GM21619 (cell line): ENCODE measurements around the gene SLC7A5.

Experiments used
- ATAC-seq: cut with Tn5 transposase; IDR thresholded peaks from one replicate; pipeline ENCODE4 v1.9.1; 2021; ENCODE audit not compliant: unreplicated experiment

Gene SLC7A5

GRCh38 chr16:87846705-87847466 is 22.4 kb downstream of the SLC7A5 start:
- no peak for ATAC-seq

GRCh38 chr16:87845807-87846619 is 23.3 kb downstream of the SLC7A5 start:
- no peak for ATAC-seq

- ATAC-seq, result no peak
Measured at GRCh38 chr16:87845213-87845612, 24.1 kb downstream of the SLC7A5 start.

- ATAC-seq, result no peak
Measured at GRCh38 chr16:87844809-87845208, 24.5 kb downstream of the SLC7A5 start.

DNA sequence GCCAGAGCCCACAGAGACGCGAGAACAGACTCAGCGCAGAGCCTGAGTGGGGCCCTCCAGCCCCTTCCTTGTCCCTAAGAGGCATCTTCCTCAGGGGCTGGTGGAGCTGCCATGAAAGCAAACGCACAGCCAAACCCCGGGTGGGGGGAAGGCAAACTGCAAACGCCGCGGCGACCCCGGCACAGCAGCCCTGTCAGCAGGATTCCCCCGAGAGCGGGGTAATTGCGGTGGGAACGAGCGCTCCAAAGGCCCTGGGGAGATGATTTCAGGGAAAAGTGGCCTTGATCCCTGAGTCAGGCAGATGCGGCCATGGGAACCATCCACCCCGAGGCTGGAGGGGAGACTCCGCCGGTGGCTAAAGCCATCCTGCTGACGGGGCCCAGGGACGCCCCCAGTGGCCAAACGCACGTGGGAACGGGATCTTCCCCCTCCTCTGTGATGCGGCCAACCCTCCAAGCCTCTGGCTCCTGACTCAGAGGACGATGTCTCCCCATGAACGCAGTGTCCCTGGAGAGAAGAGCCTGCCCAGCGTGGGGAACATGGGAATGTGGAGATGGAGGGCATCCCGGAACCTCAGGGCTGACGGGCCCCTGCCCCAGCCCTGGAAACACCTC is 25.1 kb downstream of the SLC7A5 start:
- ATAC-seq, result no peak

- ATAC-seq, result no peak
Measured at GRCh38 chr16:87843678-87844105, 25.6 kb downstream of the SLC7A5 start.

- no peak for ATAC-seq
Measured at GRCh38 chr16:87842209-87842869, 27.0 kb downstream of the SLC7A5 start.

GRCh38 chr16:87841340-87842208 is 27.7 kb downstream of the SLC7A5 start:
- no peak for ATAC-seq

DNA sequence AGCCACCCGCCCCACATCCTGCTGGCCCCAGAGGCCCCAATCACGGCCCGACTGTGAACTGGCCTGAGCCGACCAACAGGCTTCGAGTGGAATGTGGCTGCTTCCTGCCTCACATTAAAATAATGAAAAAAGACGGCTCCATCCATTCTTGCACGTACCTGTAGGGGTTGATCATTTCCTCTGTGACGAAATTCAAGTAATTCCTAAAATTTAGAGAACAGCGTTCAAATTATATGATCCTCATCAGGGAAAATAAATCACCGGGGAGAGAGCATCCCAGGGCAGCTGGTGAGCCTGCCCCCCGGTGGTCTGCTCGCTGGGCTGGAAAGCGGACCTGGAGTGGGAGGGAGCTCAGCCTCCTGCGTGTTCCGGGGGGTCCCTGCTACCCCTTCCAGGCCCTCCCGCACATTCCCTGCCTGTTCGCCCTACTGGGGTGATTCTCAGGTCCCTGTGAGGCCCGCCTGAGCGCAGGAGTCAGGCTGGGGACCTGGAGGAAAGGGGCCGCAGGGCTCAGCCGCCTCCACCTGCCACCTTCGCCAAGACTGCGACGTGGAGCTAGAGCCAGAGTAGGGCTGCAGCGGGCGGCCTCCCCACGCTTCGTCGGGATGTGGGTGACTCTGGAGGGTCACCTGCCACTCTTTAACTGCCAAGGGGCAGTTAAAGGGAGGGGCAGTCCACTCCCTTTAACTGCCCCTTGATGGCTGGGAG is 28.9 kb downstream of the SLC7A5 start:
- no peak for ATAC-seq

- ATAC-seq, result no peak
Measured at GRCh38 chr16:87839542-87840270, 29.6 kb downstream of the SLC7A5 start.

GRCh38 chr16:87838643-87839541 is 30.4 kb downstream of the SLC7A5 start:
- no peak for ATAC-seq

- no peak for ATAC-seq
Measured at GRCh38 chr16:87837627-87838289, 31.5 kb downstream of the SLC7A5 start.

DNA sequence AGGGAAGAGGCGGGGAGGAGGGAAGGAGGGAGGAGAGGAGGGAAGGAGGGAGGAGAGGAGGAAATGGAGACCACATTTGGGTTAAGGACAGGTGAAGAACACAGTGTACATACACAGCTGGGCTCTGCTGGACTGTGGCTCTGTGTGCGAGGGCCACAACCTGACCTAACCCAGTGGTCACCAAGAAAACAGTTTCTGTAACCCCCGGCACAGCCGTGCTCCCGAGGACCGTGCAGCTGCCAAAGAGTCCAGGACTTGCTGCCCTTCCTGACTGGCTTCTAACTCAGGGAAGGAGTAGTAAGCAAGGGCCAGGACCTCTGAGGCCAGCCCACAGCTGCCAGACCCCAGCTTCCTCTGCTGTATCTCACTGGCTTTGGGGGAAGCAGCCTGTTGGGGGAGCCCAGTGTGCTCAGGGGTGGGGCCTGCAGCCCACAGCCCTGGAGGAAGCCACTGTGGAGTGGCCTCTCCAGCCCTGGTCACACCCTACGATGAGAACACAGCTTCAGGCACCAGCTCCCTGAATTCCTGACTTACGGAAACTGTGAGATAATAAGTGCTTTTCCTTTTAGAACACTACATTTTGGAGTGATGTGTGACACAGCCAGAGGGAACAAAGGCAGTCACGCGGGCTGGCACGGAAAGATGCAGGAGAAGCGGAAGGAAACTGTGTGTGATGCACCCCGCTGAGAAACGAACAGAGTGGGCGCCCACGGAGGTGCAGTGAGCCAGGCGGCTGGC is 32.3 kb downstream of the SLC7A5 start:
- ATAC-seq, result no peak

DNA sequence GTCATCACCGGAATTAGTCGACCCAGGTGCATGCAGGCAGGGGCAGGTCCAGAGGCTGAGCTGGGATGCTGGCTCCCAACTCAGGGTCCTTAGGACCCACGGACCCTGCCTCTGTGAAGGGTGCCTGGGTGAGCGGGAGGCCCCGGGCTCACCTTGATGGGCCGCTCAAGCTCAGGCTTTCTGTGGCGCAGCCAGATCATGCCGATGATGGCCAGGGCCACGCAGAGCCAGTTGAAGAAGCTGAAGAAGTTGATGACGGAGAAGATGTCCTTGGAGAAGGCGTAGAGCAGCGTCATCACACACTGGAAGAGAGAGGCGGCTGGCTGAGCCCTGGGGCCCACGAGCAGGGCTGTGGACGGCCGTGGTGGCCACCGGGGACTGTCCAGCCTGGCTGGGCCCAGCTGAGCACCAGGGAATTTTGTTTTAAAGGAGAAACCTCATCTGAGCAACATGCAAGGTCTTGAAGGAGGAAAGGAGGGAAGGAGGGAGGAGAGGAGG is 32.9 kb downstream of the SLC7A5 start:
- no peak for ATAC-seq

DNA sequence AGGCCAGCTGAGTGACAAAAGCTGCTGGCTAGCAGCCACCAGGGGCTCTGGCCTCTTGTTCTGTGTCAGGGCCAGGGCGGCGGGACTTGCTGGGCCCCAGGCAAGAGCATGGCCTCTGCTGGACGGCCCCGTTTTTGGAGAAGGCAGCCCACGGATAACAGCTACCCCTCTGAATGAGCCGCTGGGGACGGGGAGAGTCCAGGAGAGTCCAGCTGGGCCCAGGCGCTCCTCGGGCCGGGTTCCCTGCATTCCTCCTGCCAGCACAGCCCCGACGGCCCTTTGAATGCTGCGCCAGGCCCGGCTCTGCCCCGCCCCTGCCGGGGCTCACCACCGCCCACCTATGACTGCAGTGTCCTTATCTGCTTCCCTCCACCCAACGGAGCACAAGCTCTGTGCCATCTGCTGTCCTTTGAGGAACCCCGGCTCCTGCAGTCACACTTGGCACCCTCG is 33.4 kb downstream of the SLC7A5 start:
- no peak for ATAC-seq

GRCh38 chr16:87834668-87835473 is 34.4 kb downstream of the SLC7A5 start:
- no peak for ATAC-seq
